RWPE1 (cell line): ENCODE results near the gene SRP14.

Experiments used
- CTCF ChIA-PET: fragments of 350-600 bp; sonication (Branson Sonifier 250); formaldehyde crosslinking; extraction: SDS; loops from one replicate; lab custom pipeline; 2021; lab: Yijun Ruan, JAX
- POLR2A ChIA-PET: fragments of 400-600 bp; formaldehyde crosslinking; extraction: SDS; loops from one replicate; lab custom pipeline; 2020; ENCODE audit warnings: antibody characterized with exemption; ENCODE audit not compliant: low non-redundant PET; lab: Yijun Ruan, JAX
- DNase-seq: peaks from one replicate; pipeline ENCODE4 v3.0.0; 2012; ENCODE audit warnings: low spot score
- H3K27ac ChIP-seq: fragments of 450-650 bp; 2 replicates; pipeline ENCODE4 v1.5.1; 2017
- CTCF ChIP-seq: fragments of 450-650 bp; conservative IDR thresholded peaks from 2 replicates; pipeline ENCODE4 v1.5.1; 2017; ENCODE audit warnings: low read depth, mild to moderate bottlenecking

SRP14 gene

GRCh38 chr15:40011303-40011702 lies 27.7 kb downstream of the SRP14 start:
- ChIA-PET POLR2A (no interaction called here), CTCF (interaction anchor here (0.6 kb wide), 1 partner anchor 635 kb away, joined by 4 read pairs; no protein-coding TSS in a partner anchor)
- no peak overlapping the region for H3K27ac ChIP-seq
- DNase-seq: no peak
- TF ChIP-seq CTCF: no peak

- TF ChIP-seq CTCF: no peak
- H3K27ac ChIP-seq: no peak overlapping the region
- no peak for DNase-seq
- POLR2A ChIA-PET: no interaction called here
- CTCF ChIA-PET: interaction anchor here (0.6 kb wide), 1 partner anchor 635 kb away, joined by 4 read pairs; no protein-coding TSS in a partner anchor
These were observed 28.3 kb downstream of the SRP14 start for GRCh38 chr15:40010686-40011085.

DNA sequence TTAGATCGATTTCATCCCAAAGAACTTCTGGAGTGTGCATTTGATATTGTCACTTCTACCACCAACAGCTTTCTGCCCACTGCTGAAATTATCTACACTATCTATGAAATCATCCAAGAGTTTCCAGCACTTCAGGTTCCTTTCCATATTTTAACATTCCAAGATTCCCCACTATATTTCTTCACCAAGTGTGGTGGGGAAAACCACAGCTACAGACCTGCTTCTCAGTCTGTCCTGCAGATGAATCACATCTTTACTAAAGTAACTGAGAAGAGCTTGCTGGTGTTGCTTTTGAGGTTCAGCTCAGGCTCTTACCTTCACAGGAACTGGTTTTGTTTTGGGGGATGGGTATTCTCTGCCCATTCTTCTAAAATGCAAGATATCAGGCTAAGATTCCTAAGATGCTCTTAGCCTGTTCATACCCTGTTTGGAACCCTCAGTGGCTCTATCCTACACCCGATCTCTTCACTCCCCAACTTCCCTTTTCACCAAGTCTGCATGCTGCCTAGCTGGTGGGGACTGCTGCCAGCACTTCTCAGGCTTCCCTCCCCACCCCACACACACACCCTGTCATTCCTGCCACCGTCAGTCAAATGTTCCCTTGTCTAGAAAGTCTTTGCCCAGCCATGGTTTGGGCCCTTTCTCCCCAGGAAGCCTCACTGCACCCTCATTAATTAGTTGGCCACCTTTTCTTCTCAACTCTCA lies 30.8 kb downstream of the SRP14 start:
- no peak for DNase-seq
- no peak for TF ChIP-seq CTCF
- POLR2A ChIA-PET: no interaction called here
- CTCF ChIA-PET: interaction anchor here (0.6 to 0.9 kb wide), 2 partner anchors 13 to 313 kb away, joined by 4 to 8 read pairs; no protein-coding TSS in a partner anchor
- H3K27ac ChIP-seq: no peak overlapping the region

GRCh38 chr15:40006646-40007045 lies 32.3 kb downstream of the SRP14 start:
- ChIA-PET CTCF (no interaction called here), POLR2A (no interaction called here)
- no peak for TF ChIP-seq CTCF
- DNase-seq: no peak
- no peak overlapping the region for H3K27ac ChIP-seq

- H3K27ac ChIP-seq: no peak overlapping the region
- ChIA-PET CTCF (no interaction called here), POLR2A (interaction anchor here (0.6 kb wide), 1 partner anchor 94 kb away, joined by 8 read pairs; no protein-coding TSS in a partner anchor)
- no peak for DNase-seq
- TF ChIP-seq CTCF: no peak
These were observed 33.0 kb downstream of the SRP14 start for GRCh38 chr15:40006003-40006402.

DNA sequence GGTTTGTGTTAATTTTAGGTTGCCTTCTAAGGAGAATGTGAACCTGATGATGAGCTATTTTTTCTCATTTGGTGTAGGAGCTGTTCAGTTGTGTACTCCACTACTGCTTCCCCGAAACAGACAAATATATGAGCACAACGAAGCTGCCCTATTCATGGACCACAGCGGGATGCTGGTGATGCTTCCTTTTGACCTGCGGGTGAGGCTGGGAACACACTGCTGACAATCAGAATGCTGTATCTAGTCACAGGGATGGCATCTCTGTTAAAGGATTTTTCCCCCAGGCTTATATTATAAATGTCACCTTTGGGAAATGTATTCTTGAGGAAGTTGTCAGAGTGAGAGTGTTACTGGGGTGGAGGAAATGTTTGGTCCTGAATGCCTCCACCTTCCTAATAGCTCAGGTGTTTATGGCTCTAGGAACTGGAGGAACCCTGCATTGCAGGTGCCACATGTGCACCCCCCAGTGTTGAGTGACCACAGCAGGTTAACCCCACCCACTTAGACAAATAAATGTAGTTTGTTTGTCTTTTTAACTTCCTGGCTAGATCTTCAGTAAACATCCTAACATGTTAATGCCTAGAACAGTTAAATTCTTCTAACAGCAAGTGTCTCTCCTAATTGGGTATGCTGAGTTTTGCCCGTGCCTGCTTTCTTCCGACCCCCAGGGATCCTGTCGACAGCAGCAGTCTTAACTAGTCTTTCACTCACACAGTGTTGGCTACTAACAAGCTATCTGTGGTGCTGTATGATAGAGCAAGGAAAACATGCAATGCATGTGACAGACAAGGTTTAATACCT lies 35.7 kb downstream of the SRP14 start:
- no peak for DNase-seq
- no peak for TF ChIP-seq CTCF
- CTCF ChIA-PET: no interaction called here
- POLR2A ChIA-PET: no interaction called here
- H3K27ac ChIP-seq: no peak overlapping the region
